ENCODE data around the gene CD47.

The CD47 gene

GRCh38 chr3:108090049-108090700 lies 656 bp downstream of the CD47 start:
- DNase-seq, result peak in 1 of 2 experiments; percentile 23

DNA sequence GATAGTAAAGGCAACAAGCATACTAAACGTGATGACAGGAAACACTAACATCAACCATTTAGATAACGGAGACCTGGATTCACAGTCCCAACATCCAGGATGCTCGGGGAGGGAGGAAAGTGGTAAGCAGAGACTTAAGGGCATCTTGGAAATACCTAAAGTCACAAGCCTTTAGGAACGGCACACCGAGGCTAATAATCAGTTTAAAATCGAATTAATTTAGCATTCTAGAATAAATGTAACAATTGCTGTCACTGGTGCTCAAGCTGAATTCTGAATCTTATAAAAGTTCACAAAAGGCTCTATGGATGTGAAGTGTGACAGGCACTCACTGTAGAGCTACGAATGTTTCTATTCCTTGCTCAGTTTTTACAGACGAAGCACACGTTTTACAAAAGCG lies 1.3 kb downstream of the CD47 start:
- DNase-seq, result no peak

DNA sequence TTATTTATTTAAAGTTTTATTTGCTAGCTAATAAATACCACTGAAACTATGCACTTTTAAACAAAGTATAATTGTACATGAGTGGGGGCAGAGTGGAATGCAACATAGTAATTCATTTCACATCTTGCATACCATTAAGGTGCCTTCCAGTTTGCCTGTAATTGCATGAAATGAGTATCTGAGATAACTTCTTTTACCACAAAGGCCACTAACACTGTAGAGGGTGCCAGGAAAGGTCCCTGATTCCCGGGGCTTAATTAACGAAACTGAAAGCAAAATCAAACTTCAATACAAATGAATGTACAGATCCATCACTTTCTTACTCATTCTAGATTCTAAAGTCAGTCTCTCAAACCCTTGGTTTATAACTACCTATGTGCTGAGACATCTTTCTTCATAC lies 2.1 kb downstream of the CD47 start:
- DNase-seq, result no peak

- no peak for DNase-seq
Measured at GRCh38 chr3:108088146-108088545, 2.7 kb downstream of the CD47 start.

- DNase-seq, result no peak
Measured at GRCh38 chr3:108086653-108087052, 4.2 kb downstream of the CD47 start.

- DNase-seq, result no peak
Measured at GRCh38 chr3:108085810-108086350, 5.0 kb downstream of the CD47 start.

DNA sequence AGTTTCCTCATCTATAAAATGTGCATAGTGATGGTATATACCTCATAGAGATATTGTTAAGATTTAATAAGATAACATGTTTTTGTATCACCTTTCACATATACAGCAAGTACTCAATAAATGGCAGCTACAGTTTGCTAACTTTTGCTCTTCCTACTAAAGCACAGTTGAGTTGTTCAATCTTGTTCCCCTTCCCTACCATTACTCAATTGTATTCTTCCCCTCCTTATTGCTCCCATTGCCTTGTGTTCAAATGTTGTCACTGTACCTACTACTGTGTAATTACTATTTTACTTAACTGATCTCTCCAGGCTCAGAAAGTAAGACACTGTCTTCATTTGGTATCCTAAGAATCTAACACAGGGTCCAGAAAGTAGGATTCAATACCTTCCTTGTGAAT lies 5.5 kb downstream of the CD47 start:
- DNase-seq, result no peak

DNA sequence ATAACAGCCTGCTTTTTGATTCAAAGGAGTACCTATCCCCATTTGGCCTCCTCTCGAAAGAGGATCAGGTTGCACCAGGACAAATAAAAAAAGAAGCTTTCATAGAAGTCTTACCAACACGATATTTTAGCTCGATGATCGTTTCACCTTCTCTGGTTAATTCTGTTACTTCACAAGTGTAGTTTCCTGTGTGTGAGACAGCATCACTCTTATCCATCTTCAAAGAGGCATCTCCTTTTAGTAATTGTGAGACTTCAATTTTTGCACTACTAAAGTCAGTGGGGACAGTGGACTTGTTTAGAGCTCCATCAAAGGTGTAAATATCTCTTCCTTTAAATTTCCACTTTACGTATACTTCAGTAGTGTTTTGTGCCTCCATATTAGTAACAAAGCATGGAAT lies 11.0 kb downstream of the CD47 start:
- DNase-seq, result no peak

GRCh38 chr3:108079043-108079442 lies 11.8 kb downstream of the CD47 start:
- no peak for DNase-seq

GRCh38 chr3:108076564-108076963 lies 14.3 kb downstream of the CD47 start:
- DNase-seq, result no peak

DNA sequence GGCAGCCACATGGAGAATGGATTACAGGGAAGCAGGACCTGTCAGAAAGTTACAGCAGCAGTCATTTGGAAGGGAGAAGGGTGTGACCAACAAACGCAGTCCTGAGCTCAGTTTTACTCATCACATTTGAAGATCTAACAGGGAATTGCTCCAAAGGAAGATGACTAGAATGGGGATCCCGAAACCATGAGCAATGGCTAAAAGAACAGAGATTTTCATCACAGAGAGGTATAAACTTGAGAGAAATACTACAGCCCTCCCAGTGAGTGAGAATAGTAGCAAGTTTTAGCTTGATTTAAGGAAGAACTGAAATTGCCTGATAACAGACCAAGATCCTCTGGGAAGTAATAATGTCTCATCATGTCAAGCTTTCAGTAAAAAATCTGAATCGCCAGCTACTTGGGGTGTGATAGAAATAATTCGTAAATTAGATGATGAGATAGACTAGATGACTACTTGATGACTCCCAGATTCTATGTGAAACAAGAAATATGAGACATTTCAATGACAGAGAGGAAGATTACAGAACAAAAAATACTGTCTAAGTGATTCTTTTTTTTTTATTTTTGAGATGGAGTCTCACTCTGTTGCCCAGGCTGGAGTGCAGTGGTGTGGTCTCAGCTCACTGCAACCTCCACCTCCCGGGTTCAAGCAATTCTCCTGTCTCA lies 16.9 kb downstream of the CD47 start:
- DNase-seq, result no peak

DNA sequence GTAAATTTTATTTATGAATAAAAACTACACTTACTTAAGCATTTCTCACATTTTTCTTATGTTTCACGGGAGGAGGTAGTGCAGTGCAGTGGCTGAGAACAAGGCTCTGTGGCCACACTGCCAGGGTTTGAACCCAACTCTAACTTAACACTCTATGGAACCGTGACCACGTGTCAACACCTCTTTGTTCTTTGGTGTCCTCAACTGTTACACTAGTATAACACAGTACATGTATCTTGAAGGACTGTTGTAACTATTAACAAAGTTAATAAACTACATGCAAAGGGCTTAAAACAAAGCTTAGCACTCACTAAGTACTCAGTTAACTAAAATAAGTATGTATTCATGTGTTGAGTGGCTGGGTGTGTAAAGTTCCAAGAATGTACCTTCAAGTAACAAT lies 19.5 kb downstream of the CD47 start:
- DNase-seq, result no peak

DNA sequence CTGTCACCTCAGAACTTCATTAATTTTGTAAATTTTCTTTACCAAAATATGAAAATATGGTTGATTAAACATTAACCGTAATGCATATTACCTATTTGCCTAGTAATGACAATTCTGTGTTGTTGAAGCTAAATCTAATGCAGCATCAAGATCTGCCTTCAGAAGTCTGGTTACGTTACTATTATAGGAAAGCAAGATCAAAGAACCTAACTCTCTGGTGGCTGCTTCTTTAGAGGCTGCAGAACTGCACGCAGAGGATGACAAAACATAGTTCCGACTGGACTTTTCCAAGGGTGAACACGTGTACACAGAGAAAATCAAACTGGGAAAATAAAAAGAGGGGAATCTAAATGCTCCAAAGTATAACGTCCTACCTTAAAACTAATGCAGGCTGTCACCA lies 20.5 kb downstream of the CD47 start:
- no peak for DNase-seq

DNA sequence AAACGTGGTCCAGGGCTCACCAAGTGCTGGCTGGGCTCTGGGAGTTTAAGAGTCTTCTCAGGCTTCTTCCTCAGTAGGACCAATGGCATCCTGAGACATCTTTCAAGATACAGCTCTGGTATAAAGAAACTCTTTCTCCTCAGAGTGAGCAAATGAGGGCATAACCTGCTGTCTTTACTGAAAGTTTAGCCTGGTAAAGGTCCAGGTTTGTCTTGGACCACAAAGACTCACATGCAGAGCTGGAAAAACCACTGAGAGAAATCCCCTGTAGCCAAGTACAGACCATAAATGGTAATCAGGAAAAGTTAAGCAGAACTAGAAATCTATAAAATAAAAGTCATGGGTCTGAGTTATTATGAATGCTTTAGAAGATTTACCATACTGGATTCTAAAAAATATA lies 23.1 kb downstream of the CD47 start:
- DNase-seq, result no peak

GRCh38 chr3:108065096-108065495 lies 25.7 kb downstream of the CD47 start:
- DNase-seq, result no peak

DNA sequence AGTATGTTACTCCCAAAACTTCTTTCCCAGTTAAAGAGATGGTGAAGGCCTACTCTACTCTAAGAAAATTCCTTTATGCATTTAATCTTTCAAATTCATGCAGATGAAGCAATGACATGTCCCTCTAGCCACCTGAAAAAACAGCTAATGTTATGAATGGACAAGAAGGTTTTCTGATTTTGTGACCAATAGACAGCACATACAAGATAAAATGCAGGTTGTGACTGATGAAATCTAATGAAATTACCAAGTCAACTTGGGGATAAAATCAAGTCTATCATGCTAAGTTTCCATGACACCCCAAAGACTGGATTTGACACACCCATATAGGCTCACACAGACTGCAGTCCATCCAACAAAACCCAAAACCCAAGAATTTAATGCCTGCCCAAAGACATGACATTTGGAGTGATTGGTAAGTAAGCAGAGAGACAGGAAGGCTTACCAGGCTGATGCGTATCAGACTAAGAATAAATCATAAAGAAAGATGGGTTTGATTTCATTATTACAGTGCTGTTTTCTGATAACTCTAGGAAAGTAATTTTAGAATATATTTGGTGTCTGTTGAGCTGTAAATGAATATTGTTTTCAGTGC lies 26.4 kb downstream of the CD47 start:
- DNase-seq, result no peak

DNA sequence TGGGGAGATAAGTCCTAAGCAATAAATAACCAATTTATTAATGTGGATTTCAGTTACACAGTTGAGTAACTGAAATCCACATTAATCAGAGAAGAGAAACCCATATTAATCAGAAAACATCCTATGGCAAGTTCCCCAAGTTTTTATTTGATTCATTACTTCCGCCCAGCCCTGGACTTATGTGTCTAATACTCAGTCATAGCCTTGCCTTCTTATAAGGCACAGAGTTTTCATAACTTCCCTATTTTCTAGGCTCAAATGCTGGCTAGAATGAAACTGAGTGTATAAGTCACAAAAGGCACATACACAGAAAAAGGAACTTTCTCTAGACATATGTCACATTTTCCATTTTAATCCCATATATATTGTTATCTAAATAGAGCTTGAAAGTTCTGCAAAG lies 28.8 kb downstream of the CD47 start:
- DNase-seq, result no peak

DNA sequence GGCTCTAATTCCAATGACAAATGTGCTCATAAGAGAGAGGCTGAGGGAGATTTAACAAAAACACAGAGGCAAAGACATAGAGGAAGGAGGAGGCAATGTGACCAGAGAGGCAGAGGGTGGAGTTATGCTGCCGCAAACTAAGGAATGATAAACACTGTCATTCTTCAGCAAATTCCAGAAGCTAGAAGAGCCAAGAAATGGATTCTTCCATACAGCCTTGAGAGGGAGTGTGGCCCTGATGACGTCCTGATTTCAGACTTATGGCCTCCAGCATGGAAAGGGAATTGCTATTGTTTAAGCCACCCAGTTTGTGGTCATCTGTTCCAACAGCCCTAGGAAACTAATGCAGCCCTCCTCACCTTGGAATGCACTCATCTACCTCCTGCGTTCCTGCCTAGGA lies 30.5 kb downstream of the CD47 start:
- no peak for DNase-seq

- no peak for DNase-seq
Measured at GRCh38 chr3:108055931-108056330, 34.9 kb downstream of the CD47 start.

- no peak for DNase-seq
Measured at GRCh38 chr3:108054935-108055334, 35.9 kb downstream of the CD47 start.

GRCh38 chr3:108053483-108053882 lies 37.3 kb downstream of the CD47 start:
- no peak for DNase-seq

DNA sequence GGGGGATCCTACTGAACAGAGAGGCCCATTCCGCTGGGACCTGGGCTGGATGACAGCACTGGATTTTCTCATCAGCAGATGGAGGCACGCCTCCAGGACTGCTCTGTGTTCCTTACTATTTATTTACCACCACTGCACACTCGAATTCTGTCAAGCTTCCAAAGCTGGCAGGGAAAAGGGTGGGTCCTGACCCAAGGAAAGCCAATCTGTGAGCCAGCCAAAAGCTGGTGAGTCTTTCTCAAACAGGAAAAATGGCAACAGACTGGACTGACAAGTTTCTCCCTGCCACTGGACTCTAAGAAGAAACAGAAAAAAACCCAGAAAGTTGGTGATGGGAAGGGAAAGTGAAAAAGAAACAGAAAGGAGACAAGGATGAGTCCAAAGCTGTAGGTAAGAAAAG lies 37.8 kb downstream of the CD47 start:
- no peak for DNase-seq

DNA sequence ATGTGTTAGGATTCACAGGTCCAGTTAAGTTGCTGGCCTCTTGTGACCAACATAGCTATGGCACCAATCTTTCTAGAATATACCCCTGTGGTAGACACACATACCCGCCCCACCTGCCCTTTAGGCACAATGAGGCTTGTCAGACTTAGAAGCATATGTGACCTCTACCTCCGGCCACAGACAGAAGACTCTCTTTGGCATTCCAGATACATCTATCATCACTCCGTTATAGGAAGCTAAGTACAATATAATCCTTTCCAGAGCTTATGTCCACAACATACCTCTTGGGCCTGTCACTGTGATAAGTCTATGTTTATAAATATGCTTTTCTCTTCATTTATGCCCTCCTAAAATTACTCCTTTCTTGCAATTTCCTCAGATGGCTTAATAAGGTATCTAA lies 39.8 kb downstream of the CD47 start:
- DNase-seq, result no peak

- no peak for DNase-seq
Measured at GRCh38 chr3:108047987-108048386, 42.8 kb downstream of the CD47 start.

All from cerebellar nuclear complex (tissue), 1 donor.